Naive thymus-derived CD4-positive, alpha-beta T cell (primary cell): ENCODE data around the gene ROPN1. TPM values are rescaled to one million over a fixed set of nuclear protein-coding genes. Genes with fewer than 3 reads are reported as not detected.

Experiments
- ATAC-seq: fragments of 150-1000 bp; cut with Tn5 transposase; 2 replicates; pipeline ENCODE4 v1.10.0; 2021; ENCODE audit warnings: mild to moderate bottlenecking, moderate library complexity
- CTCF ChIA-PET: fragments of 350-600 bp; sonication (Branson Sonifier 250); formaldehyde crosslinking; loops from one replicate; lab custom pipeline; 2021; ENCODE audit warnings: antibody characterized with exemption; lab: Charles Lee
- POLR2A ChIA-PET: fragments of 350-600 bp; sonication (Branson Sonifier 250); formaldehyde crosslinking; loops from one replicate; lab custom pipeline; 2021; ENCODE audit warnings: antibody characterized with exemption, inconsistent platforms; lab: Charles Lee
- DNase-seq, 9 donors: peaks; one replicate each; pipeline versions ENCODE4 v3.0.0 to v3.0.0-alpha.2; 2020 to 2022; ENCODE audit warnings: mixed read lengths in 1 of 9
- H3K27ac ChIP-seq: one replicate; pipeline ENCODE4 v1.7.0; 2013; ENCODE audit warnings: mild to moderate bottlenecking, low read depth, low read length, moderate library complexity
- H3K27me3 ChIP-seq, 2 donors: one replicate each; pipeline ENCODE4 v1.7.0; 2013; ENCODE audit warnings: low read length in 2 of 2, mild to moderate bottlenecking in 2 of 2, moderate library complexity in 2 of 2; ENCODE audit not compliant: control insufficient read depth in 2 of 2, insufficient read depth in 2 of 2
- H3K36me3 ChIP-seq, 3 experiments: 1 replicate in 2 of 3; 2 replicates in 1 of 3; pipeline ENCODE4 v1.7.0; 2013; ENCODE audit warnings: low read length in 3 of 3, mild to moderate bottlenecking in 3 of 3, moderate library complexity in 1 of 3; ENCODE audit not compliant: insufficient read depth in 3 of 3, control insufficient read depth in 2 of 3
- H3K4me1 ChIP-seq, 2 donors: one replicate each; pipeline ENCODE4 v1.7.0; 2013; ENCODE audit warnings: low read length in 2 of 2, mild to moderate bottlenecking in 2 of 2, moderate library complexity in 1 of 2; ENCODE audit not compliant: control insufficient read depth in 2 of 2, insufficient read depth in 2 of 2
- H3K4me3 ChIP-seq: 2 replicates; pipeline ENCODE4 v1.7.0; 2013; ENCODE audit warnings: mild to moderate bottlenecking, low read length
- H3K9me3 ChIP-seq, 3 experiments: 1 replicate in 2 of 3; 2 replicates in 1 of 3; pipeline ENCODE4 v1.7.0; 2013; ENCODE audit warnings: low read length in 3 of 3; ENCODE audit not compliant: control insufficient read depth in 2 of 3
- H3K27ac Mint-ChIP-seq, 9 donors: one replicate each; pipeline ENCODE4 v1.8.0; 2020 to 2022; ENCODE audit warnings: mixed read lengths in 9 of 9, mild to moderate bottlenecking in 8 of 9, moderate library complexity in 5 of 9, inconsistent platforms in 2 of 9
- H3K27me3 Mint-ChIP-seq, 5 donors: one replicate each; pipeline ENCODE4 v1.8.0; 2021 to 2022; ENCODE audit warnings: mixed read lengths in 5 of 5, mild to moderate bottlenecking in 1 of 5
- H3K36me3 Mint-ChIP-seq, 5 donors: one replicate each; pipeline ENCODE4 v1.8.0; 2020 to 2022; ENCODE audit warnings: mixed read lengths in 5 of 5, mild to moderate bottlenecking in 3 of 5, inconsistent platforms in 1 of 5
- H3K4me1 Mint-ChIP-seq, 7 donors: one replicate each; pipeline ENCODE4 v1.8.0; 2020 to 2022; ENCODE audit warnings: mixed read lengths in 7 of 7, mild to moderate bottlenecking in 3 of 7, inconsistent platforms in 1 of 7
- H3K4me3 Mint-ChIP-seq, 10 donors: one replicate each; pipeline ENCODE4 v1.8.0; 2020 to 2022; ENCODE audit warnings: mild to moderate bottlenecking in 10 of 10, mixed read lengths in 10 of 10, moderate library complexity in 6 of 10, inconsistent platforms in 2 of 10
- H3K9me3 Mint-ChIP-seq, 11 donors: one replicate each; pipeline ENCODE4 v1.8.0; 2020 to 2022; ENCODE audit warnings: mixed read lengths in 11 of 11, mild to moderate bottlenecking in 4 of 11, inconsistent platforms in 1 of 11, moderate library complexity in 1 of 11
- intact Hi-C, 2 donors: fragments of 100-400 bp; cut with micrococcal nuclease; formaldehyde crosslinking; loops; one replicate each; pipeline ENCODE4 v1.15.1; 2023
- polyA plus RNA-seq, 2 donors: library from polyadenylated mRNA; unstranded; fragments of 300-500 nt; fragmentation: Illumina TruSeq; gene quantifications; one replicate each; pipeline ENCODE4 v1.2.3, GENCODE V29; 2021
- total RNA-seq, 6 experiments: library from RNA in 5 of 6; stranded (reverse) in 5 of 6; gene quantifications; 1 replicate in 5 of 6; 2 replicates in 1 of 6; pipeline ENCODE4 v1.2.3 and lab custom pipeline; 2021 to 2026

ROPN1 gene
- total and polyA plus RNA-seq, 7 experiments from 2014 or later, result not detected

- no peak for DNase-seq
- ChIA-PET CTCF (interaction anchor here (0.6 kb wide), 1 partner anchor 664 kb away, joined by 3 read pairs; no protein-coding TSS in a partner anchor), POLR2A (no interaction called here)
- Mint-ChIP-seq H3K4me3 (no peak overlapping the region), H3K27ac (no peak overlapping the region), H3K36me3 (peaks cover 10 to 45% (median 29%) of the 10 kb centered on the region in 5 donors), H3K9me3 (no peaks in the 10 kb centered on the region), H3K4me1 (no peaks in the 10 kb centered on the region), H3K27me3 (no peaks in the 10 kb centered on the region)
- H3K36me3 ChIP-seq, result peaks cover 0 to 13% (median 0%) of the 10 kb centered on the region in 3 experiments
- H3K4me1 ChIP-seq, result no peaks in the 10 kb centered on the region
- intact Hi-C loops, result loop anchor here in 1 of 2 donors (5.0 to 10.0 kb wide), 2 partner anchors 41 to 613 kb away; no protein-coding TSS in a partner anchor
- H3K27me3 ChIP-seq, result no peaks in the 10 kb centered on the region
- H3K9me3 ChIP-seq, result no peaks in the 10 kb centered on the region
- no peak for ATAC-seq
- H3K27ac ChIP-seq, result no peak overlapping the region
- no peak overlapping the region for H3K4me3 ChIP-seq
These were observed 50.4 kb downstream of the ROPN1 start for GRCh38 chr3:123941542-123941941.

- CTCF ChIA-PET, result interaction anchor here (0.6 to 0.9 kb wide), 2 partner anchors 37 to 664 kb away, joined by 3 read pairs; no protein-coding TSS in a partner anchor
- Histone ChIP-seq H3K4me3 (no peak overlapping the region), H3K9me3 (no peaks in the 10 kb centered on the region), H3K36me3 (peaks cover 0 to 13% (median 0%) of the 10 kb centered on the region in 3 experiments), H3K4me1 (no peaks in the 10 kb centered on the region), H3K27me3 (no peaks in the 10 kb centered on the region), H3K27ac (no peak overlapping the region)
- Mint-ChIP-seq H3K27ac (no peak overlapping the region), H3K27me3 (no peaks in the 10 kb centered on the region), H3K4me1 (no peaks in the 10 kb centered on the region), H3K36me3 (peaks cover 12 to 45% (median 27%) of the 10 kb centered on the region in 5 donors), H3K4me3 (no peak overlapping the region), H3K9me3 (no peaks in the 10 kb centered on the region)
- DNase-seq (no peak), ATAC-seq (no peak)
- intact Hi-C loops, result loop anchor here in 1 of 2 donors (5.0 to 10.0 kb wide), 2 partner anchors 41 to 614 kb away; no protein-coding TSS in a partner anchor
- POLR2A ChIA-PET, result no interaction called here
These were observed 50.8 kb downstream of the ROPN1 start for GRCh38 chr3:123941121-123941520.

- H3K36me3 Mint-ChIP-seq, result peaks cover 12 to 45% (median 23%) of the 10 kb centered on the region in 5 donors
- intact Hi-C loops, result loop anchor here in 1 of 2 donors (5.0 to 10.0 kb wide), 2 partner anchors 43 to 615 kb away; no protein-coding TSS in a partner anchor
- DNase-seq (no peak), ATAC-seq (no peak)
- H3K4me3 Mint-ChIP-seq, result no peak overlapping the region
- ChIA-PET POLR2A (no interaction called here), CTCF (no interaction called here)
- Histone ChIP-seq H3K27ac (no peak overlapping the region), H3K9me3 (no peaks in the 10 kb centered on the region), H3K27me3 (no peaks in the 10 kb centered on the region), H3K4me1 (no peaks in the 10 kb centered on the region), H3K36me3 (peaks cover 0 to 13% (median 0%) of the 10 kb centered on the region in 3 experiments), H3K4me3 (no peak overlapping the region)
- peaks cover 0 to 4% (median 0%) of the 10 kb centered on the region in 7 donors for H3K4me1 Mint-ChIP-seq
- H3K27ac Mint-ChIP-seq, result no peak overlapping the region
- no peaks in the 10 kb centered on the region for H3K27me3 Mint-ChIP-seq
- no peaks in the 10 kb centered on the region for H3K9me3 Mint-ChIP-seq
These were observed 52.2 kb downstream of the ROPN1 start for GRCh38 chr3:123939706-123940105.

GRCh38 chr3:123936400-123936799 lies 55.5 kb downstream of the ROPN1 start:
- H3K27me3 Mint-ChIP-seq, result no peaks in the 10 kb centered on the region
- peaks cover 0 to 4% (median 0%) of the 10 kb centered on the region in 7 donors for H3K4me1 Mint-ChIP-seq
- H3K9me3 Mint-ChIP-seq, result no peaks in the 10 kb centered on the region
- no peaks in the 10 kb centered on the region for H3K27me3 ChIP-seq
- no peaks in the 10 kb centered on the region for H3K9me3 ChIP-seq
- peaks cover 8 to 55% (median 26%) of the 10 kb centered on the region in 5 donors for H3K36me3 Mint-ChIP-seq
- H3K4me1 ChIP-seq, result no peaks in the 10 kb centered on the region
- no peak overlapping the region for H3K27ac Mint-ChIP-seq
- intact Hi-C loops, result no loop called here
- no peak overlapping the region for H3K27ac ChIP-seq
- ChIA-PET POLR2A (no interaction called here), CTCF (no interaction called here)
- DNase-seq (no peak), ATAC-seq (no peak)
- no peaks in the 10 kb centered on the region for H3K36me3 ChIP-seq
- H3K4me3 Mint-ChIP-seq, result no peak overlapping the region
- no peak overlapping the region for H3K4me3 ChIP-seq

- intact Hi-C loops, result no loop called here
- Mint-ChIP-seq H3K27ac (no peak overlapping the region), H3K4me1 (peaks cover 0 to 4% (median 0%) of the 10 kb centered on the region in 7 donors), H3K27me3 (no peaks in the 10 kb centered on the region), H3K36me3 (peaks cover 6 to 56% (median 30%) of the 10 kb centered on the region in 5 donors), H3K9me3 (no peaks in the 10 kb centered on the region), H3K4me3 (no peak overlapping the region)
- POLR2A ChIA-PET, result no interaction called here
- no peak overlapping the region for H3K27ac ChIP-seq
- DNase-seq (no peak), ATAC-seq (no peak)
- H3K4me3 ChIP-seq, result no peak overlapping the region
- no peaks in the 10 kb centered on the region for H3K9me3 ChIP-seq
- no peaks in the 10 kb centered on the region for H3K4me1 ChIP-seq
- H3K27me3 ChIP-seq, result no peaks in the 10 kb centered on the region
- CTCF ChIA-PET, result no interaction called here
- H3K36me3 ChIP-seq, result no peaks in the 10 kb centered on the region
These were observed 56.1 kb downstream of the ROPN1 start for GRCh38 chr3:123935830-123936229.

- POLR2A ChIA-PET, result no interaction called here
- Histone ChIP-seq H3K27ac (no peak overlapping the region), H3K36me3 (no peaks in the 10 kb centered on the region), H3K4me3 (no peak overlapping the region), H3K27me3 (no peaks in the 10 kb centered on the region), H3K9me3 (no peaks in the 10 kb centered on the region), H3K4me1 (no peaks in the 10 kb centered on the region)
- H3K27ac Mint-ChIP-seq, result no peak overlapping the region
- H3K4me3 Mint-ChIP-seq, result no peak overlapping the region
- no peaks in the 10 kb centered on the region for H3K9me3 Mint-ChIP-seq
- peaks cover 0 to 54% (median 33%) of the 10 kb centered on the region in 5 donors for H3K36me3 Mint-ChIP-seq
- no peaks in the 10 kb centered on the region for H3K27me3 Mint-ChIP-seq
- ATAC-seq, result no peak
- peaks cover 0 to 4% (median 0%) of the 10 kb centered on the region in 7 donors for H3K4me1 Mint-ChIP-seq
- no peak for DNase-seq
- intact Hi-C loops, result no loop called here
- CTCF ChIA-PET, result no interaction called here
These were observed 57.7 kb downstream of the ROPN1 start for GRCh38 chr3:123934250-123934649.

GRCh38 chr3:123930445-123930844 lies 61.5 kb downstream of the ROPN1 start:
- no peaks in the 10 kb centered on the region for H3K27me3 ChIP-seq
- peaks cover 0 to 59% (median 39%) of the 10 kb centered on the region in 5 donors for H3K36me3 Mint-ChIP-seq
- intact Hi-C loops, result no loop called here
- H3K27ac ChIP-seq, result no peak overlapping the region
- no peaks in the 10 kb centered on the region for H3K4me1 ChIP-seq
- no peaks in the 10 kb centered on the region for H3K9me3 ChIP-seq
- CTCF ChIA-PET, result no interaction called here
- H3K4me3 ChIP-seq, result no peak overlapping the region
- H3K4me1 Mint-ChIP-seq, result no peaks in the 10 kb centered on the region
- no peak overlapping the region for H3K27ac Mint-ChIP-seq
- ATAC-seq (no peak), DNase-seq (no peak)
- H3K36me3 ChIP-seq, result no peaks in the 10 kb centered on the region
- POLR2A ChIA-PET, result no interaction called here
- no peaks in the 10 kb centered on the region for H3K27me3 Mint-ChIP-seq
- peaks cover 0 to under 1% (median 0%) of the 10 kb centered on the region in 11 donors for H3K9me3 Mint-ChIP-seq
- no peak overlapping the region for H3K4me3 Mint-ChIP-seq
